ENCODE data around the gene BRWD1.

BRWD1 gene

GRCh38 chr21:39150877-39151276 lies 162.6 kb downstream of the BRWD1 start:
- DNase-seq (ENCODE audit: low spot score), result no peak
- H3K9me3 ChIP-seq (replicated peaks in 1 of 2; ENCODE audit: control insufficient read depth in 2 of 2, insufficient read depth in 1 of 2, low read depth in 1 of 2, low read length in 2 of 2), result peaks cover 0 to 3% of the 10 kb centered on the region in 2 donors
- no peak overlapping the region for H3K4me3 ChIP-seq (ENCODE audit: low read length in 2 of 2)
- no peak overlapping the region for H3K23ac ChIP-seq (ENCODE audit: low read depth, low read length, poor library complexity)
- no peak overlapping the region for H2BK15ac ChIP-seq (ENCODE audit: low read length)
- no peaks in the 10 kb centered on the region for H3K79me1 ChIP-seq (ENCODE audit: low read depth, low read length)
- H3K27me3 ChIP-seq (ENCODE audit: control insufficient read depth in 3 of 3, insufficient read depth in 3 of 3, low read depth in 1 of 3, low read length in 3 of 3), result peaks cover 0 to 4% (median 0%) of the 10 kb centered on the region in 3 experiments
- H2AK5ac ChIP-seq (ENCODE audit: low read depth, low read length), result no peak overlapping the region
- no peak overlapping the region for H3K4ac ChIP-seq (ENCODE audit: low read length)
- H3K4me1 ChIP-seq (ENCODE audit: control insufficient read depth in 2 of 2, insufficient read depth in 1 of 2, low read depth in 1 of 2, low read length in 2 of 2), result peaks cover 0 to 1% of the 10 kb centered on the region in 2 donors
- H3K4me2 ChIP-seq (ENCODE audit: insufficient read depth, low read length, poor library complexity, severe bottlenecking), result no peak overlapping the region
- no peak overlapping the region for H2BK120ac ChIP-seq (ENCODE audit: low read depth, low read length)
- H4K91ac ChIP-seq (ENCODE audit: low read depth, low read length, poor library complexity), result no peak overlapping the region
- no peak overlapping the region for H2BK5ac ChIP-seq (ENCODE audit: low read length)
- H3K36me3 ChIP-seq (replicated peaks in 1 of 2; ENCODE audit: control insufficient read depth in 2 of 2, insufficient read depth in 2 of 2, low read length in 2 of 2), result no peaks in the 10 kb centered on the region
- H2BK12ac ChIP-seq (ENCODE audit: low read length), result no peak overlapping the region
- H4K8ac ChIP-seq (ENCODE audit: low read depth, low read length), result no peak overlapping the region
- H3K14ac ChIP-seq (ENCODE audit: low read length), result no peak overlapping the region
- H2AFZ ChIP-seq (ENCODE audit: low read length), result no peak overlapping the region
- no peak overlapping the region for H3K9ac ChIP-seq (ENCODE audit: low read depth, low read length, poor library complexity)
- no peak overlapping the region for H3K27ac ChIP-seq (replicated peaks; ENCODE audit: low read length)
- H3K18ac ChIP-seq (ENCODE audit: low read length), result no peak overlapping the region

DNA sequence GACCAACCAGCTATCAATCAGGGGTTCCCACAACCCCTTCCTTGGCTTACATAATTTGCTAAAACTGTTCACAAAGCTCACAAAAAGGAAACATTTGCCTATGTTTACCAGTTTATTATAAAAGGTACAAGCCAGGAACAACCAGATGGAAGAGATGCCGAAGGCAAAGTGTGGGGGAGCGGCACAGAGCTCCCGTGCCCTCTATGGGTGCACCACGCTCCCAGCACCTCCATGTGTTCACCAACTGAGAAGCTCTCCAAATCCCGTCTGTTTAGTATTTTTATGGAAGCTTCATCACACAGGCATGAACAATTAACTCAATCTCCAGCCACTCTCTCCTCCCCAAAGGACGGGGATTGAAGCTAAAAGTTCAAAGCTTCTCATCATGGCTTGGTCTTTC lies 163.1 kb downstream of the BRWD1 start:
- Histone ChIP-seq H3K4me2 (ENCODE audit: insufficient read depth, low read length, poor library complexity, severe bottlenecking) (no peak overlapping the region), H2BK15ac (ENCODE audit: low read length) (no peak overlapping the region), H3K27me3 (ENCODE audit: control insufficient read depth in 3 of 3, insufficient read depth in 3 of 3, low read depth in 1 of 3, low read length in 3 of 3) (peaks cover 0 to 4% (median 0%) of the 10 kb centered on the region in 3 experiments), H3K4me3 (ENCODE audit: low read length in 2 of 2) (no peak overlapping the region), H3K4ac (ENCODE audit: low read length) (no peak overlapping the region), H2BK12ac (ENCODE audit: low read length) (no peak overlapping the region), H3K9ac (ENCODE audit: low read depth, low read length, poor library complexity) (no peak overlapping the region), H3K4me1 (ENCODE audit: control insufficient read depth in 2 of 2, insufficient read depth in 1 of 2, low read depth in 1 of 2, low read length in 2 of 2) (peaks cover 0 to 1% of the 10 kb centered on the region in 2 donors), H2AFZ (ENCODE audit: low read length) (no peak overlapping the region), H4K91ac (ENCODE audit: low read depth, low read length, poor library complexity) (no peak overlapping the region), H2BK5ac (ENCODE audit: low read length) (no peak overlapping the region), H3K18ac (ENCODE audit: low read length) (no peak overlapping the region), H3K27ac (replicated peaks; ENCODE audit: low read length) (no peak overlapping the region), H3K14ac (ENCODE audit: low read length) (no peak overlapping the region), H3K9me3 (replicated peaks in 1 of 2; ENCODE audit: control insufficient read depth in 2 of 2, insufficient read depth in 1 of 2, low read depth in 1 of 2, low read length in 2 of 2) (no peaks in the 10 kb centered on the region), H4K8ac (ENCODE audit: low read depth, low read length) (no peak overlapping the region), H3K23ac (ENCODE audit: low read depth, low read length, poor library complexity) (no peak overlapping the region), H3K36me3 (replicated peaks in 1 of 2; ENCODE audit: control insufficient read depth in 2 of 2, insufficient read depth in 2 of 2, low read length in 2 of 2) (no peaks in the 10 kb centered on the region), H2AK5ac (ENCODE audit: low read depth, low read length) (no peak overlapping the region), H2BK120ac (ENCODE audit: low read depth, low read length) (no peak overlapping the region), H3K79me1 (ENCODE audit: low read depth, low read length) (no peaks in the 10 kb centered on the region)
- DNase-seq (ENCODE audit: low spot score), result no peak
- WGBS, 2 donors (ENCODE audit: extremely low coverage in 2 of 2, insufficient read length in 2 of 2, insufficient replicate concordance in 1 of 2), result no CpG with 5 or more reads among the region's 6 CpGs

- no peak overlapping the region for H3K9ac ChIP-seq (ENCODE audit: low read depth, low read length, poor library complexity)
- no peak overlapping the region for H3K27ac ChIP-seq (replicated peaks; ENCODE audit: low read length)
- no peak overlapping the region for H2BK15ac ChIP-seq (ENCODE audit: low read length)
- H2AK5ac ChIP-seq (ENCODE audit: low read depth, low read length), result no peak overlapping the region
- no peak for DNase-seq (ENCODE audit: low spot score)
- H3K4ac ChIP-seq (ENCODE audit: low read length), result no peak overlapping the region
- H3K4me3 ChIP-seq (ENCODE audit: low read length in 2 of 2), result no peak overlapping the region
- H2AFZ ChIP-seq (ENCODE audit: low read length), result no peak overlapping the region
- H3K79me1 ChIP-seq (ENCODE audit: low read depth, low read length), result no peaks in the 10 kb centered on the region
- no peak overlapping the region for H3K23ac ChIP-seq (ENCODE audit: low read depth, low read length, poor library complexity)
- no peak overlapping the region for H3K4me2 ChIP-seq (ENCODE audit: insufficient read depth, low read length, poor library complexity, severe bottlenecking)
- H3K4me1 ChIP-seq (ENCODE audit: control insufficient read depth in 2 of 2, insufficient read depth in 1 of 2, low read depth in 1 of 2, low read length in 2 of 2), result peaks cover 0 to 1% of the 10 kb centered on the region in 2 donors
- H3K18ac ChIP-seq (ENCODE audit: low read length), result no peak overlapping the region
- no peaks in the 10 kb centered on the region for H3K9me3 ChIP-seq (replicated peaks in 1 of 2; ENCODE audit: control insufficient read depth in 2 of 2, insufficient read depth in 1 of 2, low read depth in 1 of 2, low read length in 2 of 2)
- peaks cover 0 to 4% (median 0%) of the 10 kb centered on the region in 3 experiments for H3K27me3 ChIP-seq (ENCODE audit: control insufficient read depth in 3 of 3, insufficient read depth in 3 of 3, low read depth in 1 of 3, low read length in 3 of 3)
- no peak overlapping the region for H2BK120ac ChIP-seq (ENCODE audit: low read depth, low read length)
- H2BK5ac ChIP-seq (ENCODE audit: low read length), result no peak overlapping the region
- no peak overlapping the region for H4K8ac ChIP-seq (ENCODE audit: low read depth, low read length)
- no peak overlapping the region for H2BK12ac ChIP-seq (ENCODE audit: low read length)
- H3K14ac ChIP-seq (ENCODE audit: low read length), result no peak overlapping the region
- no peak overlapping the region for H4K91ac ChIP-seq (ENCODE audit: low read depth, low read length, poor library complexity)
- no peaks in the 10 kb centered on the region for H3K36me3 ChIP-seq (replicated peaks in 1 of 2; ENCODE audit: control insufficient read depth in 2 of 2, insufficient read depth in 2 of 2, low read length in 2 of 2)
Measured at GRCh38 chr21:39149882-39150281, 163.6 kb downstream of the BRWD1 start.

DNA sequence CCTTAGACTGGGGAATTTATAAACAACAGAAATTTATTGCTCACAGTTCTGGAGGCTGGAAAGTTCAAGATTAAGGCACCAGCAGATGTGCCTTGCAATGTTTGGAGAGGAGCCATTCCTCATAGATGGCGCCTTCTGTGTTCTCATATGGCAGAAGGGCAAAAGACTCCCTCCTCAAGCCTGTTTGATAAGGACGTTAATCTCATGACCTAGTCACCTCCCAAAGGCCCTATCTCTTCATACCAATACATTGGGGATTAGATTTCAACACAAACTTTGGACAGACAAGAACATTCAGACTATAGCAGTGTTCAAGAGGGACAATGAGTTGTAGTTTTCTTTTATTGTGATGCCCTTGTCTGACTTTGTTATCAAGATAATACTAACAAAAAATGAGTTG lies 164.5 kb downstream of the BRWD1 start:
- Histone ChIP-seq H3K79me1 (ENCODE audit: low read depth, low read length) (no peaks in the 10 kb centered on the region), H3K4me3 (ENCODE audit: low read length in 2 of 2) (no peak overlapping the region), H2BK120ac (ENCODE audit: low read depth, low read length) (no peak overlapping the region), H3K4me1 (ENCODE audit: control insufficient read depth in 2 of 2, insufficient read depth in 1 of 2, low read depth in 1 of 2, low read length in 2 of 2) (peaks cover 0 to 1% of the 10 kb centered on the region in 2 donors), H2AK5ac (ENCODE audit: low read depth, low read length) (no peak overlapping the region), H3K18ac (ENCODE audit: low read length) (no peak overlapping the region), H2BK15ac (ENCODE audit: low read length) (no peak overlapping the region), H3K9ac (ENCODE audit: low read depth, low read length, poor library complexity) (no peak overlapping the region), H3K14ac (ENCODE audit: low read length) (no peak overlapping the region), H4K8ac (ENCODE audit: low read depth, low read length) (no peak overlapping the region), H4K91ac (ENCODE audit: low read depth, low read length, poor library complexity) (no peak overlapping the region), H2BK12ac (ENCODE audit: low read length) (no peak overlapping the region), H2BK5ac (ENCODE audit: low read length) (no peak overlapping the region), H3K4ac (ENCODE audit: low read length) (no peak overlapping the region), H3K23ac (ENCODE audit: low read depth, low read length, poor library complexity) (no peak overlapping the region), H3K27me3 (ENCODE audit: control insufficient read depth in 3 of 3, insufficient read depth in 3 of 3, low read depth in 1 of 3, low read length in 3 of 3) (peaks cover 0 to 4% (median 0%) of the 10 kb centered on the region in 3 experiments), H2AFZ (ENCODE audit: low read length) (no peak overlapping the region), H3K36me3 (replicated peaks in 1 of 2; ENCODE audit: control insufficient read depth in 2 of 2, insufficient read depth in 2 of 2, low read length in 2 of 2) (no peaks in the 10 kb centered on the region), H3K27ac (replicated peaks; ENCODE audit: low read length) (no peak overlapping the region), H3K9me3 (replicated peaks in 1 of 2; ENCODE audit: control insufficient read depth in 2 of 2, insufficient read depth in 1 of 2, low read depth in 1 of 2, low read length in 2 of 2) (peaks cover 0 to under 1% of the 10 kb centered on the region in 2 donors), H3K4me2 (ENCODE audit: insufficient read depth, low read length, poor library complexity, severe bottlenecking) (no peak overlapping the region)
- WGBS, 2 donors (ENCODE audit: extremely low coverage in 2 of 2, insufficient read length in 2 of 2, insufficient replicate concordance in 1 of 2), result no CpG with 5 or more reads among the region's 2 CpGs
- DNase-seq (ENCODE audit: low spot score), result no peak
